HG03439 (cell line): Measurements from ENCODE around the gene CDH16.
"Not testable (repeated sequence)": the region's sequence is repeated elsewhere in the genome, so short reads cannot be mapped to it uniquely, and the experiment has no call there.

Source experiments
- ATAC-seq: cut with Tn5 transposase; IDR thresholded peaks from one replicate; pipeline ENCODE4 v1.9.1; 2021; ENCODE audit warnings: mild to moderate bottlenecking, moderate library complexity; ENCODE audit not compliant: unreplicated experiment

CDH16 gene

GRCh38 chr16:66873685-66874055, 45.0 kb downstream of the CDH16 start:
- no peak for ATAC-seq

GRCh38 chr16:66872943-66873684, 45.6 kb downstream of the CDH16 start:
- peak; percentile 89 for ATAC-seq

GRCh38 chr16:66872559-66872942, 46.1 kb downstream of the CDH16 start:
- ATAC-seq = no peak

- no peak for ATAC-seq
Observed at GRCh38 chr16:66871840-66872239, 46.8 kb downstream of the CDH16 start.

- not testable (repeated sequence) for ATAC-seq
Observed at GRCh38 chr16:66871363-66871762, 47.3 kb downstream of the CDH16 start.

GRCh38 chr16:66869424-66869823, 49.3 kb downstream of the CDH16 start:
- no peak for ATAC-seq

- ATAC-seq = no peak
Observed at GRCh38 chr16:66863707-66864106, 55.0 kb downstream of the CDH16 start.

GRCh38 chr16:66862023-66862520, 56.6 kb downstream of the CDH16 start:
- no peak for ATAC-seq

- ATAC-seq = no peak
Observed at GRCh38 chr16:66859397-66860068, 59.2 kb downstream of the CDH16 start.

GRCh38 chr16:66858740-66859396, 59.8 kb downstream of the CDH16 start:
- no peak for ATAC-seq
